Measurements from ENCODE around the gene NUP188.

- TF ChIP-seq CTCF (conservative IDR thresholded peaks at IDR 0.05; ENCODE audit: low read depth, low read length): no peak
- TF ChIP-seq EZH2phosphoT487 (IDR thresholded peaks at IDR 0.05; ENCODE audit: borderline replicate concordance, low read length): no peak
- TF ChIP-seq EZH2 (IDR thresholded peaks at IDR 0.05; ENCODE audit: low read length, unreplicated experiment): no peak
Measured at GRCh38 chr9:128918921-128919320, 28.6 kb upstream of the NUP188 start.
